Measurements from ENCODE around the gene HCST. TPM values are rescaled to one million over a fixed set of nuclear protein-coding genes. Genes with fewer than 3 reads are reported as not detected.

The HCST gene
- total RNA-seq, result 10 to 100 TPM; 31.5 to 80.4 (median 58.2) TPM
- 100 to 1,000 TPM; 119 to 130 (median 122) TPM for polyA plus RNA-seq
- long read RNA-seq, donor 1, transcript HCST-202 (4 exons, 445 nt), result minor isoform, 10 of 31 reads
- long read RNA-seq, donor 1, transcript HCST-201 (4 exons, 613 nt), result major isoform, 21 of 31 reads
- long read RNA-seq, donor 1, partial matches to known transcripts, result 0 of 31 reads
- long read RNA-seq, donor 1, other reads (novel, unspliced or antisense), result 0 of 31 reads
- long read RNA-seq, donor 2, transcript HCST-201 (4 exons, 613 nt), result major isoform, 23 of 27 reads
- long read RNA-seq, donor 2, partial matches to known transcripts, result 0 of 27 reads
- long read RNA-seq, donor 2, other reads (novel, unspliced or antisense), result 0 of 27 reads

DNA sequence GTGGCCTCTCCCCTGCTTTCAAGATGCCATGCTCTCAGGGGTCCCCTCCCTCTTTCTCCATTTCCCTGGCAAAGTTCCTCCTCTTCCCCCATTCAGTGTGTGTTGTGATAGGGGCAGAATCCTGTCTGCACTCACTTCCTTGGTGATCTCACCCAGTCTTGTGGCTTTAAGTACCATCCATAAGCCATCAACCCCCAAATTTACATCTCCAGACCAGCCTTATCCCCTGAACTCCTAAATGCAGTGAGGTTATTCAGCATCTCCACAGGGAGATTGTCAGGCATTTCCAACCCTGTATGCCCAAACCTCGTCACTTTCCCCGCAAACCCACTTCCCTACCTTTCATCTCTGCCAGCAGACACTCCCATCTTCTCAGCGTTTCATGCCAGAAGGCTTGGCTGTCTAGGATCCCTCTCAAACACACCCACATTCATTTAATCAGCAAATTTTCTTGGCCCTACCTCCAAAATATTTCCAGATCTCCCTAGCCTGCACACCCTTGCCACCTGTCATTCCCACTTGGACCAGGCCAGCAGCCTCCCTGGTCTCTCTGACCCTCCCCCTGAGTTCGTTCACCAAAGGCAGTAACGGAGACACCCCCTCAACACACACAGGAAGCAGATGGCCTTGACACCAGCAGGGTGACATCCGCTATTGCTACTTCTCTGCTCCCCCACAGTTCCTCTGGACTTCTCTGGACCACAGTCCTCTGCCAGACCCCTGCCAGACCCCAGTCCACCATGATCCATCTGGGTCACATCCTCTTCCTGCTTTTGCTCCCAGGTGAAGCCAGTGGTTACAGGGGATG is at the start of gene HCST:
Gene HCST (plus strand): TSS at position 676 of the 808 bp plus-strand sequence. CDS start 65 bp downstream, at position 741.
- peak in 1 of 11 experiments; percentile 27 for TF ChIP-seq CTCF (IDR thresholded peaks at IDR 0.05 in 8 of 11, conservative IDR thresholded peaks at IDR 0.05 in 3 of 11)
- no peak for TF ChIP-seq POLR2A (IDR thresholded peaks at IDR 0.05)
- TF ChIP-seq POLR2AphosphoS5 (IDR thresholded peaks at IDR 0.05), result peak in 2 of 3 donors; percentile 53 to 68
- H3K9me3 ChIP-seq, result no peaks in the 10 kb centered on the region
- DNase-seq, result peak; percentile 86
- intact Hi-C loops (cut with DNase I; ENCODE audit: low total_unique reads), result no loop called here
- peak within 1 kb of the TSS; percentile 86 to 99 (median 96) for H3K27ac ChIP-seq
- H3K36me3 ChIP-seq, result peaks cover 0 to 30% (median 8%) of the 10 kb centered on the region in 6 donors
- no peaks in the 10 kb centered on the region for H3K27me3 ChIP-seq (replicated peaks in 1 of 7)
- peak within 1 kb of the TSS; percentile 8 to 89 (median 39) for H3K4me3 ChIP-seq
- 5 to 12% (median 11%) methylated on average over 6 of the region's 6 CpGs for WGBS, 5 donors
- peaks cover 27 to 88% (median 61%) of the 10 kb centered on the region in 6 donors for H3K4me1 ChIP-seq

DNA sequence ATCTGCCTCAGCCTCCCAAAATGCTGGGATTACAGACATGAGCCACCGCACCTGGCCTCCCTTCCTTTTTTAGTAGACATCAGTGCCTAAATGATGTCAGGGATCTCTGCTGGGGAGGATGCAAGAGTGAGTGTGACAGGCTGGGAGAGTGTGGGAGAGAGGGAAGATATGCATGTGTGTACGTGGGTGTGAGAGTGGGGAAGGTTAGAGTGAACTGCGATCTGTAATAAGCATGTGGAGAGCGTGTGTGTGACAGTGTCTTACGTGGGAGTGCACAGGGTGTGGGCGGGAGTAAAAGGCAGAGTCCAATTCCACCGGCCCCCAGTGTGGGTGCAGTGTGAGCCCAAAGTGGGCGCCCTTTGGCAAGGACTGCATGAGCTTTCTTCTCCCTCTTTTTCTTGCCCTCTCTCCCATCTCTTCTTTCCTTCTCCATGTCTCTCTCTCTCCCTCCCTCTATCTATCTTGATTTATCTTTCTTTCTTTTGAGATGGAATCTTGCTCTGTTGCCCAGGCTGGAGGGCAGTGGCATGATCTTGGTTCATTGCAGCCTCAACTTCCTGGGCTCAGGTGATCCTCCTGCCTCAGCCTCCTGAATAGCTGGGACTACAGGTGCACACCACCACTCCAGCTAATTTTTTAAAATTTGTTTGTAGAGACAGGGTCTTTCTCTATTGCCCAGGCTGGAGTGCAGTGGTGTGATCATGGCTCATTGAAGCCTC is 49.1 kb upstream of the HCST start:
- Histone ChIP-seq H3K4me1 (peaks cover 5 to 17% (median 15%) of the 10 kb centered on the region in 6 donors), H3K4me3 (no peak overlapping the region), H3K27me3 (replicated peaks in 1 of 7) (peaks cover 0 to 99% (median 56%) of the 10 kb centered on the region in 7 donors), H3K36me3 (no peaks in the 10 kb centered on the region), H3K9me3 (no peaks in the 10 kb centered on the region), H3K27ac (no peak overlapping the region)
- intact Hi-C loops (cut with DNase I; ENCODE audit: low total_unique reads), result no loop called here
- DNase-seq, result no peak
- whole genome bisulfite sequencing, 5 donors, result 56 to 75% (median 69%) methylated on average over 8 of the region's 8 CpGs
- TF ChIP-seq POLR2A (IDR thresholded peaks at IDR 0.05), result no peak
- no peak for TF ChIP-seq CTCF (IDR thresholded peaks at IDR 0.05 in 8 of 11, conservative IDR thresholded peaks at IDR 0.05 in 3 of 11)
- TF ChIP-seq POLR2AphosphoS5 (IDR thresholded peaks at IDR 0.05), result no peak

DNA sequence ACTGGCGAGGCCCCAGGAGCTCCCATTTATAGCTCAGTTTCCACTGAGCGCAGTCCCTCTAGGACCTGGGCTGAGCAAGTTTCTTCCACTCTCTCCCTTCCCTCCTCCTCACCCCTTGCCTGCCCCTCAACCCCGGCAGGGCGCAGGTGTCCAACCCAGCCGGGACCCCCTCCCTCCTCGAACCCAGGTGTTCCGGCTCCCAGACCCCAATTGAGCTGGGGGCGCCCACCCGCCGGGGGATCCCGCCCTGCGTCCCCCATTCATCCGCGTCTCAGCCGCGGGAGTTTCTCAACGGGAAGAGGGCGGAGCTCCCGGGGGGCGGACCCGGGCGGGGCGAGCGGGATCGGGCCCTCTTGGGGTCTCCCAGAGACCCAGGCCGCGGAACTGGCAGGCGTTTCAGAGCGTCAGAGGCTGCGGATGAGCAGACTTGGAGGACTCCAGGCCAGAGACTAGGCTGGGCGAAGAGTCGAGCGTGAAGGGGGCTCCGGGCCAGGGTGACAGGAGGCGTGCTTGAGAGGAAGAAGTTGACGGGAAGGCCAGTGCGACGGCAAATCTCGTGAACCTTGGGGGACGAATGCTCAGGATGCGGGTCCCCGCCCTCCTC is 45.7 kb upstream of the HCST start, which contains the start of gene KIRREL2:
Gene KIRREL2 (plus strand): TSS at position 366 of the 604 bp plus-strand sequence. CDS start 209 bp downstream, at position 575.
- 1 to 2% (median 1%) methylated on average over 23 to 42 of the region's 42 CpGs for WGBS, 5 donors
- Histone ChIP-seq H3K27ac (no peak within 1 kb of the TSS), H3K4me3 (peak within 1 kb of the TSS; percentile 36 to 72 (median 48)), H3K27me3 (replicated peaks in 1 of 7) (peaks cover 0 to 99% (median 65%) of the 10 kb centered on the region in 7 donors), H3K4me1 (peaks cover 5 to 24% (median 15%) of the 10 kb centered on the region in 6 donors), H3K9me3 (no peaks in the 10 kb centered on the region), H3K36me3 (no peaks in the 10 kb centered on the region)
- intact Hi-C loops (cut with DNase I; ENCODE audit: low total_unique reads), result no loop called here
- no peak for TF ChIP-seq POLR2A (IDR thresholded peaks at IDR 0.05)
- no peak for TF ChIP-seq CTCF (IDR thresholded peaks at IDR 0.05 in 8 of 11, conservative IDR thresholded peaks at IDR 0.05 in 3 of 11)
- no peak for TF ChIP-seq POLR2AphosphoS5 (IDR thresholded peaks at IDR 0.05)
- DNase-seq, result peak; percentile 77

All from spleen (tissue), 13 donors.